Stimulated activated CD4-positive, alpha-beta T cell treated with anti-CD3 and anti-CD28 coated beads, TNF-alpha, amount 100 ng/mL, for 1 hour (primary cell): ENCODE measurements around the gene TYMP.
A peak's percentile ranks its signal among the peaks of the same experiment; 100 is the strongest.
"Not testable (repeated sequence)": the region's sequence is repeated elsewhere in the genome, so short reads cannot be mapped to it uniquely, and the experiment has no call there.

ENCODE experiments used
- DNase-seq, 3 donors: peaks; one replicate each; pipeline ENCODE4 v3.0.0-alpha.2; 2020; ENCODE audit warnings: low read depth in 3 of 3, low spot score in 1 of 3

TYMP gene

DNA sequence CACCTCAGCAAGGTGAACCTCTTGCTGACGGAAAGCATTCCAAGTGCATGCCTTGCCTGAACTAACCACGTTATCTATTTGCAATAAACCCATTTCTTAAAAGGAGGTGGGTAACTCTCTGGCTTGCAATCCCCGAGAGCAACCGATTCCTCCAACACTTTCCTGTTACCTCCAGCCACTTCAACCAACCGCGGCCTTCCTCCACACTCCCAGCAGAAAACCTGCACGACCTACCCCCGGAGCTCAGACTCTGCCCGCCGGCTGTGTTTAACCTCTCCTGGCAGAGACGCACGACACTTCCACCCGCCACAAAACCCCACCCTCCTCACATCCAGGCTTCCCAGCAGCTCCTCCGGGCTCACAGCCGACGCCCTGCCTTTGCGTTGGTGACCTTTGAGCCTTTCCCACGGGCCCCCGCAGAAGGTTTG is 5.1 kb downstream of the TYMP start:
- no peak for DNase-seq

DNA sequence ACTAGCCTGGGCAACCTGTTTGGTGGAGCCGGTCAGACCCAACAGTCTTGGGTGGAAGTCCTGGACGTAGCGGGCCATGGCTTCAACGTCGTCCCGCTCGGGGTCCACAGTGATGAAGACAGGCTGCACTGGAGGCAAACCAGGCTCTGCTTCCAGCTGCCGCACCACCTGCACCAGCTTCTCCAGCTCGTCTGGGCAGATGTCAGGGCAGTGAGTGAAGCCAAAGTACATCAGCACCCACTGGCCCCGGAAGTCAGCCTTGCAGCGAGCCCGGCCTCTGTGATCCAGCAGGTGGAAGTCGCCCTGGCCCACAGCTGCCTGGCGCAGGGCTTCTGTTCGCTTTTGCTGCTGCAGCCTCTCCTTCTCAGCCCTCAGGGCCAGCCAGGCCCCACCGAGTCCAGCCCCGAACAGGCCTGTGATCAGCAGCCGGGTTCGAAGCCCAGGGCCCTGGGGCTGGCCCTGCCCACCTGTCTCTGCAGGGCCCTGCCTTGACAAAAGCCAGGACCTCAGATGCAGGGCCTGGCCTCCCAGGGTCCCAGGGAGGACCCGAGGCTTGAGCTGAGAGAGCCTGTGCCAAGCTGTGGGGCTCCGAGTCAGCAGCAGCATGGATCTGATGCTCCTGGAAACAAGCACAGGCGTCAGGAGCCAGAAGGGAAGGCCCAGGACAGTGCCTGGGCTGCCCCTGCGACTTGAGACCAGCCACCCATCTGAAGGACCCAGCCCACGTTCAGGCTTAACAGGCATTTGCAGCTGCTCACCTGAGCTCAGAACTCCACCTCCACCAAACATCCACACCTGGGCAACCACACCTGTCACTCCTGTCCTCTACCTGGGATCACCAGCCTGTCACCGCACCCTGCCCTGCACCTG is 5.8 kb downstream of the TYMP start:
- no peak for DNase-seq

GRCh38 chr22:50523458-50523805 is 6.4 kb downstream of the TYMP start:
- no peak for DNase-seq

DNA sequence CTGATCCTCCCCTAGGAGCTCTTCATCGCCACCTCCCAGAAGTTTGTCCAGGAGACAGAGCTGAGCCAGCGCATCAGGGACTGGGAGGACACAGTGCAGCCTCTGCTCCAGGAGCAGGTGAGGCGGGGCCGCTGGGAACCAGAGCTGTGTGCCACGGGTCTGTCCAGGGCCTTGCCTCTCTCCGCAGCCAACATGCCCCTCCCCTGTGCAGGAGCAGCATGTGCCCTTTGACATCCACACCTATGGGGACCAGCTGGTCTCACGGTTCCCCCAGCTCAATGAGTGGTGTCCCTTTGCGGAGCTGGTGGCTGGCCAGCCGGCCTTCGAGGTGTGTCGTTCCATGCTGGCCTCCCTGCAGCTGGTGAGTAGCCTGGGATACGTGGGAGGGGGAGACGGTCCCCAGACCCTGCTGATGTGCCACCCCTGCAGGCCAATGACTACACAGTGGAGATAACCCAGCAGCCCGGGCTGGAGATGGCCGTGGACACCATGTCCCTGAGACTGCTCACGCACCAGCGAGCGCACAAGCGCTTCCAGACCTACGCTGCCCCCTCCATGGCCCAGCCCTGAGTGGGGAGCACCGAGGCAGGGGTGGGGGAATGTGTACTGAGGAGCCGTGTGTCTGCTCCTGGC is 6.9 kb downstream of the TYMP start:
- DNase-seq, result no peak

- DNase-seq, result no peak
Observed at GRCh38 chr22:50522208-50522805, 7.5 kb downstream of the TYMP start.

- no peak for DNase-seq
Observed at GRCh38 chr22:50521710-50522109, 8.1 kb downstream of the TYMP start.

DNA sequence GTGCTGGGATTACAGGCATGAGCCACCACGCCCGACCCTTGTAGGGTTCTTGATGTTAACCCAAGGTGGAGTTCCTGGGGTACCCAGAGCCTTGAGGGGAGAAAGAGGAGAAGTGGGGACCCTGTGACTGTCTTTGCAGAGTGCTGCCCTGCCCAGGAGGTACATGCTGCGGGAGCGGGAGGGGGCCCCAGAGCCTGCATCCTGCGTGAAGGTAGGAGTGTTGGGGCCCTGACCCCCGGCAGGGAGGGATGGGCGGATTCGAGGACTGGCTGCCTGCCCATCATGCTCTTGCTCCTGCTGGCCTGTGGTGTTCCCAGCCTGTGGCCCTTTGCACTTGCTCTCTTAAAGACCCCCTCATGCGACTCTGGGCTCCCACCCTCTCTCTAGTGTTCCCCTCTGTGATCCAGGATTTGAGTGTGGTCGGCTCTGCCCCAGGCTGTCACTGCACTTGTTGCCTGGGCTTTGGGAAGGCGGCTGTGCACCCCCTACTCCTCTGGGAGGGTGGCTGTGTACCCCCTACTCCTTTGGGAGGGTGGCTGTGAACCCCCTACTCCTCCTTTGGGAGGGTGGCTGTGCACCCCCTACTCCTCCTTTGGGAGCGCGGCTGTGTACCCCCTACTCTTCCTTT is 8.9 kb downstream of the TYMP start:
- no peak for DNase-seq

- DNase-seq, result not testable (repeated sequence)
Observed at GRCh38 chr22:50520184-50520583, 9.6 kb downstream of the TYMP start.

- DNase-seq, result no peak
Observed at GRCh38 chr22:50519151-50519550, 10.7 kb downstream of the TYMP start.

DNA sequence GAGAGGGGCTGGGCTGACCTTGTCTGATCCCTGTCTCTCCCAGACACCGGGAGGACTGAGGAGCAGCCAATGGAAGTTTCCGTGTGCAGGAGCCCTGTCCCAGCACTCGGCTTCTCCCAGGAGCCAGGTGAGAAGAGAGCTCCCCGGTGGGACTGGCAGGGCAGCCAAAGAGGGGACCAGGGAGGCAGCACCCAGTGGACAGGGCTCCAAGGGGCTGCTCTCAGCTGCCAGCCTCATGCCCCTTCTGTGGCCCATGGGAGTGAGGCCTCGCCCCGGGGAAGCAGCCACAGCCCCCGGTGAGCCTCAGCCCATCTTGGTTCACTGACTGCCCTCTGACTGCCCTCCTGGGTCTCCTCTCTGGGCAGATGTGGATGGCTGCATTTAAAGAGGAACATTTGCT is 11.2 kb downstream of the TYMP start:
- DNase-seq, result no peak

- no peak for DNase-seq
Observed at GRCh38 chr22:50517495-50518260, 12.1 kb downstream of the TYMP start.

- DNase-seq, result no peak
Observed at GRCh38 chr22:50516891-50517290, 12.9 kb downstream of the TYMP start.

- DNase-seq, result no peak
Observed at GRCh38 chr22:50516068-50516467, 13.7 kb downstream of the TYMP start.

DNA sequence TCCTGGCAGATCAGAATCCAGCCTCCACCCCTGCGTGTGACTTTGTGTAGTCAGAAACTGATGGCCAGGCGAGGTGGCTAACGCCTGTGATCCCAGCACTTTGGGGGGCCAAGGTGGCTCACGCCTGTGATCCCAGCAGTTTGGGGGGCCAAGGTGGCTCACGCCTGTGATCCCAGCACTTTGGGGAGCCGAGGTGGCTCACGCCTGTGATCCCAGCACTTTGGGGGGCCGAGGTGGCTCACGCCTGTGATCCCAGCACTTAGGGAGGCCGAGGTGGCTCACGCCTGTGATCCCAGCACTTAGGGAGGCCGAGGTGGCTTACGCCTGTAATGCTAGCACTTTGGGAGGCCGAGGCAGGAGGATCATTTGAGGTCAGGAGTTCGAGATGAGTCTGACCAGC is 16.6 kb downstream of the TYMP start:
- DNase-seq, result no peak

GRCh38 chr22:50508897-50509296 is 20.9 kb downstream of the TYMP start:
- DNase-seq, result no peak

DNA sequence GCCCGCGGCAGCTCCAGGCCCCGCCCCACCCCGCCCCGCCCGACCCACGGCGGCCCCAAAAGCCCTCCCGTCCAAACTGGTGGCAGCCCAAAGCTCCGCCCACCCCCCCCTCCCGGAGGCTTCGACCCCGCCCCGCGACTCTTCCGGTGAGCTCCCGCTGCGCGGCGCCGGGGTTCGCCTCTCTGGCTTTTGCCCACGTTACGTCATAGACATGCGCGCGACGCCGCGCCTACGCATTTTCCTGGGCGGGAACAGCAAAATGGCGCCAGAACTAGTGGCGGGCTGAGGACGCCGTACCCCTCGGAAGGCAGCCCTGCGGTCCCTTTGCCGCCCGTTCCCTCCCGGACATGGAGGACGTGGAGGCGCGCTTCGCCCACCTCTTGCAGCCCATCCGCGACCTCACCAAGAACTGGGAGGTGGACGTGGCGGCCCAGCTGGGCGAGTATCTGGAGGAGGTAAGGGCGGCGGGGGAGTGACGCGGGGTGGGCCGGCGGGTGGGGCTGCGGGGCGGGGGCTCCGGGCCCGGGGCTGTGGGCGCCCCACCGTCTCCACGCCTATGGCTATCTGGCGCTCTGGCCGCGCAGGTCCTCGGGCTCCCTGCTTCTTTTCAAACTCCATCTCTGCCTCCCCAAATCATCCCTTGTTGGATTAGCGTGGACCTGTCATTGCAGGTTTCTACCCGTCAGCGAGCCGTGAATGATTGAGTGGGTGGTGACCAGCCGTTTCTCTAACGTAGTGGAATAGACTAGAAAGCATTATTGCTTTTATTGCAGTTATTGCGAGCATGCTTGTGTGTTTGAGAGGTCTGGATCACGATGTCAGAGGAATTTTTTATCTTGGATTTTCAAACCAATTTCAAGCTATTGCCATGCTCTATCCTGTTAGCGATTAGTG is 21.6 kb downstream of the TYMP start, which contains the start of gene NCAPH2:
Gene NCAPH2, plus strand, starts transcription at position 234 of the 894 bp plus-strand sequence. Its CDS starts 114 bp downstream, at position 348.
- peak; percentile 93 to 98 (median 96) for DNase-seq

DNA sequence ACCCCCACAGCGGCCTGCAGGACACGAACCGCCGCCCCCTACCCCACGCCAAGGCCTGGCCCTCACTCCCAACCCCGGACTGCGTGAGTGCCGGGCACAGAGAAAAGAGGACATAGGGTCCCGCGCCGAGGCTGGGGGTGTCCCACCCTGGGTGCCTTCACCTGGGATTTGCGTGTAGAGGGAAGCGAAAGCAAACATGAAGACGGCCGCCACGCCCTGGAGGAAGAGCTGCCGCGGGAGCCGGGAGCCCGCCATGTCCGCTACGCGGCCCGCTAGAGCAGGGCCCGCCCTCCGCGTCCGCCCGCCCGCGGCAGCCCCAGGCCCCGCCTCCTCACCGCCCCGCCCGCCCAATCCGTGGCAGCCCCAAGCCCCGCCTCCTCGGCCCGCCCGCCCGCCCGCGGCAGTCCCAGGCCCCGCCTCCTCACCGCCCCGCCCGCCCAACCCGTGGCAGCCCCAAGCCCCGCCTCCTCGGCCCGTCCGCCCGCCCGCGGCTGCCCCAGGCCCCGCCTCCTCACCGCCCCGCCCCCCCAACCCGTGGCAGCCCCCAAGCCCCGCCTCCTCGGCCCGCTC is 22.3 kb downstream of the TYMP start, which contains the start of gene LMF2:
Gene LMF2, minus strand, starts transcription at position 282 of the 570 bp plus-strand sequence. Its CDS starts 27 bp downstream, at position 255.
- peak; percentile 90 to 96 (median 93) for DNase-seq

GRCh38 chr22:50506611-50507420 is 23.0 kb downstream of the TYMP start:
- DNase-seq, result no peak
